Central memory CD4-positive, alpha-beta T cell (primary cell): Measurements from ENCODE around the gene ZNF787.
"Not testable (repeated sequence)": the region's sequence is repeated elsewhere in the genome, so short reads cannot be mapped to it uniquely, and the experiment has no call there.

Source experiments
- DNase-seq: peaks from one replicate; pipeline ENCODE4 v3.0.0; 2022
- total RNA-seq, 3 experiments: gene quantifications; one replicate each; lab custom pipeline; 2026; lab: John Stamatoyannopoulos, UW

Gene ZNF787
- 18.7 to 33.5 (median 33.2) reads per million in 3 experiments for total RNA-seq

DNA sequence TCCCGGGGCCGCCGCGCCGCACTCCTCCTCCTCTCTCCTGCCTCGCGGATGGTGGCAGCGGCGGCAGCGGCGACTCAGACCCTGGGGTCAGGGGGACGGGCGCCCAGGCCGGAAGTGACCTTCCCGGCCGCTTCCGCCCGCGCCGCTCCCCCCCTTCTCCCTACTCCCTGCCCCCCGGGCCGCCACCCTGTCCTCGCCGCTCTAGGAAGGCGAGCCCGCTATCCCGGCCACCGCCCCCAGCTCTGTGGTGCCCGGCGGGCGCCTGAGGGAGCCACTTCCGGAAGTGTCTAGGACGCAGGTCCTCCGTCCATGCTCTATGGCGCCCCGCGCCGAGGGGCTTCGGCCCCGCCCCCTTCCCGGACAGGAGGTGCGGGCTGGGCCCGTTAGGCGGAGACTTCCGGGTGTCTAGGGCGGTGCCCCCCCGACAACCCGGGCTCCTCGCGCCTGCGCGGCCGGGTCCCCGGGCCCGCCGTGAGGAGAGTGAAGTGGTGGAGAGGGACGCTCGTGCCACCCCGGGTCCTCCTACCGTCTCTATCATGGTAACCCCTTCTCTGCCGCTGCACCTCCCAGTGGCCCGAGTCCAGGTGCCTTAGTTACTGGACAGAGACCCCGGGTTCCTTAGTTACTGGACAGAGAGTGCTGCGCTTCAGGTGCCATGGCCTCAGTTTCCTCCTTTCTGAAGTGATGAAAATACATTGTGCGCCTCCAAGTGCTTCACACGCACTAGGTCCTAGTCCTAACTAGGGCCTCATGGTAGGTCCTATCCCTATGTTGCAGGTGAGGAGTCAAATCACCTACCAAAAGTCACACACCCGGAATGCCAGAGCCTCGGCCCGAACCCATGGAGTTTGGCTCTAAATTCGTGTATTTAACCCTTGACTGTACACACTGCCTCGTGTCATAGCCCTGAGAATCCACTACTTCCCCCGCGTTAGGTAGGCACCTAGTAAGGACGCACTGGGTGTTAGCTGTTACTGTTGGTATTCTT lies at the start of gene ZNF787:
Gene ZNF787 (minus strand): TSS at position 116 of the 988 bp plus-strand sequence. CDS start 18,078 bp downstream, outside the sequence.
- peak; percentile 97 for DNase-seq

DNA sequence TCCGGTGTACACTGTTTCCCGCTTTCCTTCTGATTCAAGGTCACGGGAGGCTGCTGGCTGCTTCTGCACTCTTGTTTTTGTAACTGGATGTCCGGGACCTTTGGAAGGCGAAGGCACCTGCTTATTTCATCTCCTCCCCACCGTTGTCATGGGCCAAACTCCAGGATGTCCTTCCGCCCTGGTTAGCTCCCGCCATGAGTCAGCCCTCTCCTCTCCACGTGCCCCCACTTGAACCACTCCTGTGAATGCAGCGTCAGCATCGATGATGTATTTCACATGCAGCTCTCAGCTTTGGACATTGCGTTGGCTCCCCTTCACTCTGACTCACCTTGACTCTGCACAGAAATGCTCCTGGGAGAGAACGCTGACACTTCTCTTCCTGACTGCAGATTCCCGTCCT lies 49.2 kb upstream of the ZNF787 start:
- DNase-seq: no peak

DNA sequence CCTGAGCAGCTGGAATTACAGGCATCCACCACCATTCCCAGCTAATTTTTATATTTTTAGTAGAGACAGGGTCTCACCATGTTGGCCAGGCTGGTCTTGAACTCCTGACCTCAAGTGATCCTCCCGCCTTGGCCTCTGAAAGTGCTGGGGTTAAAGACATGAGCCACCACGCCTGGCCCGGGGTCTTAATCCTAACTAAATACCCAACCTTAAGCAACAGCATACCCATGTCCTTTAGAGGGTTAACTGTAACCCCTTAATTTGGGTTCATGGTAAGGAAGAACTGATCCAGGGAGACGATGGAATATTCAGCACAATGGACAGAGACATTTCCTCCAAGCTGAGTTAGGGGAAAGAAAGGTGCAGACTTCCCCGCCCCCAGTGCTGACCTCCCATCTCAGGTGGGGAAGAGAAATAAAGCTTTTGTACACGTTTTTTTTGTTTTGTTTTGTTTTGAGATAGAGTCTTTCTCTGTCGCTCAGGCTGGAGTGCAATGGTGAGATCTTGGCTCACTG lies 46.0 kb upstream of the ZNF787 start:
- no peak for DNase-seq

DNA sequence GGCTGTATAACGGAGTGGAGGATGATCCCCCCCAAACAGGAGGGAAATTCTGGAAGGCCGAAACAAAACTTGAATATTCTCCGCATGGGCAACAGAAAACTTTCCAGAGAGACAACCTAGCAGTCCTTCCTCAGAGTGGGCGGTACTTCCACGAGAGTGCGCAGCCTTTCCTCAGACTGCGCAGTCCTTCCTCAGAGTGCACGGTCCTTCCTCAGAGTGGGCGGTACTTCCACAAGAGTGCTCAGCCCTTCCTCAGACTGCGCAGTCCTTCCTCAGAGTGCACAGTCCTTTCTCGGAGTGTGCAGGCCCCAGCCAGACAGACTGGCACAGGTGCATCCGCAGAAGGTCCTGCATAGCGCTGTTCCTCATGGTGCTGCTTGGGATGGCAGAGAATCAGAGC lies 42.0 kb upstream of the ZNF787 start:
- no peak for DNase-seq

DNA sequence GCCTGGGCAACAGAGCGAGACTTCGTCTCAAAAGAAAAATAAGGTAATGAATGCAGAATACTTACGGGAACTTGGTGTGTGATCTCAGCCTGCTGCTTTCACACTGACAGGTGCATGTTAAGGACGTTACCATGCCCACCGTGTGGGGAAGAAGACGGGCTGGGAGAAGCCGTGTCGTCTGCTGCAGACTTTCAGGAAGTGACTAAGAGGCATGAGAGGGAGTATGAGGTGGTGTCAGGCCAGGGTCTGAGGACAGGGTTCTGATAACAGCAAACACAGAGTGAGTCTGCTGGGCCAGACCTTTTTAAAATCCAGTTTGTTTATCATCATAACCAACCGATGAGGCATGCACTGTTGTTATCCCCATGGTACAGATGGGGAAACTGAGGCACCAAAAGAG lies 41.2 kb upstream of the ZNF787 start:
- DNase-seq: no peak

DNA sequence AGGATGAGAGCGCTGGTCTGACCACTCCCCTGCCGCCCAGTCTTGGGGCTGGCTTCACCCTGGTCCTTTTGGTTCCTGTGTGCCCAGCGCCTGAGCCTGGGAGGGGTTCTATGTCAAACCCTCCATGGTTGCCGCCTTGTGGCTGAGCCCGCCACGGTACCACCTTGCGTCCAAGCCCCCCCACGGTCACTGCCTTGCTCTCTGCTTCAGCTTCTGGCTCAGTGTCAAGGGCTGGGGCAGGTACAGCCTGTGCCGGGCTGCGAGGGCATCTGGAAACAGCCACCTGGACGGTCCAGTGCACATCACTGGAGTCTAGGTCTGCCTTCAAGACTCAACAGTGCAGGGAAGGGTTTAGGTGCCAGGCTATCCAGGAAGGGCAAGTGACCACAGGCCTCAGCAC lies 40.4 kb upstream of the ZNF787 start:
- DNase-seq: no peak

DNA sequence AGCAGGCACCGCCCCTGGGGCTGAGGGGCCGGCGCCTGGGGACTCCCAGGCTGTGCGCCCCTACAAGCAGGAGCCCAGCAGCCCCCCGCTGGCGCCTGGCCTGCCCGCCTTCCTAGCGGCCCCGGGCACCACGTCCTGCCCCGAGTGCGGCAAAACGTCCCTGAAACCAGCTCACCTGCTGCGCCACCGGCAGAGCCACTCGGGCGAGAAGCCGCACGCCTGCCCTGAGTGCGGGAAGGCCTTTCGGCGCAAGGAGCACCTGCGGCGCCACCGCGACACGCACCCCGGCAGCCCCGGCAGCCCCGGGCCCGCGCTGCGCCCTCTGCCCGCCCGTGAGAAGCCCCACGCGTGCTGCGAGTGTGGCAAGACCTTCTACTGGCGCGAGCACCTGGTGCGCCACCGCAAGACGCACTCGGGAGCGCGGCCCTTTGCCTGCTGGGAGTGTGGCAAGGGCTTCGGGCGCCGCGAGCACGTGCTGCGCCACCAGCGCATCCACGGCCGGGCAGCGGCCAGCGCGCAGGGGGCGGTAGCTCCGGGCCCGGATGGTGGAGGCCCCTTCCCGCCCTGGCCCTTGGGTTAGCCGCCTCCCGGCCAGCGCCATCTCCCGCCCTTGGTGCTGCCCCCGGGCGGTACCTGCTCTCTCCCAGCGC lies 38.7 kb upstream of the ZNF787 start:
- no peak for DNase-seq

DNA sequence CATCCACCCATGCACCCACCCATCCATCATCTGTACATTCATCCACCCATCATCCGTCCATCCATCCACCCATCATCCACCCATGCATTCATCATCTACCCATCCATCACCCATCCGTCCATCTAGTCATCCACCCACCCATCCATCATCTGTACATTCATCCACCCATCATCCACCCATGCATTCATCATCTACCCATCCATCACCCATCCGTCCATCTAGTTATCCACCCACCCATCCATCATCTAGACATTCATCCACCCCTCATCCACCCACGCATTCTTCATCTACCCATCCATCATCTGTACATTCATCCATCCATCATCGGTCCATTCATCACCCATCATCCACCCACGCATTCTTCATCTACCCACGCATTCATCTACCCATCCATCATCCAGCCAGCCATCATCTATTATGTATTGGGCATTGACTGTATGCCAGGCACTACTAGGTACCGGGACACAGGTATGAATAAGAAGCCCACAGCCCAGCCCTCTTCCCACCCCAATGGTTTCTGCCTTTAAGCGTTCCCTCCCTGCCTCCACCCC lies 38.0 kb upstream of the ZNF787 start:
- no peak for DNase-seq

DNA sequence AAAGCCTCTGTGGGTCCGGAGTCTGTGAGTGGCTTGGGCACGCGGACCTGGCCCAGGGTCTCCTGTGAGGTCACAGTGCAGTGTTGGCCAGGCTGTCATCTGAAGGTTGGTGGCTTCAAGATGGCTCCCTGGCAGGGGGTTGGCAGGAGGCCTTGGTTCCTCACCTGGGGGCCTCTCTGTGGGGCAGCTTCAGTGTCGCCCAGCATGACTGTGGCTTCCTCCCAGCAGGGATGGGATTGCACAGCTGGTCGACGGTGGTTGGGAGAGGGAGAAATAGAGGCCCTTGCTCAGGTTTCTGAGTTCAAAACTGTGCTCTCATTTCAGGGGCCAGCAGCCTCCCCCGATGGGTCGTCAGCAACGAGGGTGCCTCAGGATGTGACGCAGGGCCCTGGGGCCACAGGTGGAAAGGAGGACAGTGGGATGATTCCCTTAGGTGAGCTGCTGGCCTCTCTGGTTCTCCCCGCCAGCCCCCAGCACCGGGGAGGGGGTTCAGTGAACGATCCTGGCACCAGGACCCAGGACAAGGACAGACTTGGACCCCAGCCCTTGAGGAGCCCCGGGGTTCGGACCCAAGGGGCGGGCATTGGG lies 37.2 kb upstream of the ZNF787 start:
- DNase-seq: no peak

DNA sequence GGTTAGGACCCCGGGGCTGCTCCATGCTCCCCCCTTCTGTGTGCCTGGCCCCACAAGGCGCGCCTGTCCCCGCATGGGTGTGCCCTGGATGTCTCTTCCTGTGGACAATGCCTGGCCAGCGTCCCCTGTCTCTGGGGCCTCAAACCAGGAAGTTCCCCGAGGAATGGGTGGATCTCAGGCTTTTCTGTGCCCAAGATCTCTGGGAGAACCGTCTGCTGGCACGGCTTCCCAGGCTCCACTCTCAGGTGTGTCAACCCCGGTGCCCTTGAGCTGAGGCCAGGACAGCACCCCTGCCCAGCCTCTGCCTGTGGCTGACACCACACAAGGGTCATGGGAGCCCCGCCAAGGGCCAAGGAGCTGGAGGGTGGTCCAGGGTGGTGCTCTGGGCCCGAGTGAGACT lies 35.7 kb upstream of the ZNF787 start:
- no peak for DNase-seq

DNA sequence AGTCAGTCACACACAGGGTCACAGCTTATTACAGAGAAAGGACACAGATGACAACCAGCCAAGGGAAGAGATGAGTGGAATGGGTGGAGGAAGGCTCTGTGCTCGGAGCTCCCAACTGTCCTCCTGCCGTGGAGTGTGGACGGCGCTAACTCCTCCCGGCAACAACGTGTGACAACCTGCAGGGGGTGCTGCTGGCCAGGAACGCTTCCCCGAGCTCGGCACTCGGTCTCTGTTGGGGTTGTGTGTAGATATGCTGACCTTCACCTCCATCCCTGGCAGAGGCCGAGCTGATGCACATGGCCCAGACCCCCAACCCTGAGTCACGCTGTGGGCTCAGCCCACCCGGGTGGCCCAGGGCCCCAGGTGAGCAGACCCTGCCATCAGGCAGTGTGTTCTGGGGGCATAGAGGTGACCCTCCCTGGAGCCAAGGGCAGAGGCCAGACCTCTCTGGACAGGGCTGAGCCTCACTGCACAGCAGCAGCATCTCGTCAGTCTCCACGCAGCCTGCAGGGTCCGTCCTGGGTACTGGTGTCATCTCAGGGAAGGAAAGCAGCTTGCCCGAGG lies 34.1 kb upstream of the ZNF787 start:
- DNase-seq: no peak

DNA sequence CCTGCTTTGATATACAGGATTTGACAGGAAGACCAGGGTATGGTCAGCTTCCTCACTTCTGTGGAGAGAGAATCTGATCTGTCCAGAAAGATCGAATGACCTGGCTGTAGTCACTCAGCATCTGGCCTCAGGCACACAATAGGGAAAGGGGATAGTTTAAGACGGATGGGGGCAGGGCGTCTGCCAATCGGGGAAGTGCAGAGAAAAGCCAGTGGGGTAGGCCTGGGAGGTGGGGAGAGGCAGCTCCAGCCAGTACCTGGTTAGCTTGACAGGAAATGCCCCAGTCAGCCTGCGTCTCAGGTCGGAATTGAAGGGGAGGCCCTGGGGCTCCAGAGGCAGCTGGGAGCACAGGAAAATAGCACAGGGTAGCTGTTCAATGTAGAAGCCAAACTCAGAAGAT lies 32.4 kb upstream of the ZNF787 start:
- no peak for DNase-seq

DNA sequence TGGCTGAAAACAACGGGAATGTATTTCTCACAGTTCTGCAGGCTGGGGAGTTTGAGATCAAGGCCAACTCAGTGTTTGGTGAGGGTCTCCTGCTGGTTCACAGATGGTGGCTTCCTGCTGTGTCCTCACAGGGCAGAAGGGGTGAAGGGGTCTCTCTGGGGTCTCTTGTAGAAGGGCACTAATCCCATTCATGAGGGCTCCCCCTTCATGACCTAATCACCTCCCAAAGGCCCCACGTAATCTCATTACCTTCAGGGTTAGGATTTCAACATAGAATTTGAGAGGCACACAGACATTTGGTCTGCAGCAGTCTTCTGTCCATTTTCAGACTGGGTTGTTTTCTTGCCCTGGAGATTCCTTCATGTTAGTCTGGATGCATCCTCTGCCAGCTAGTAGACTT lies 31.5 kb upstream of the ZNF787 start:
- no peak for DNase-seq

DNA sequence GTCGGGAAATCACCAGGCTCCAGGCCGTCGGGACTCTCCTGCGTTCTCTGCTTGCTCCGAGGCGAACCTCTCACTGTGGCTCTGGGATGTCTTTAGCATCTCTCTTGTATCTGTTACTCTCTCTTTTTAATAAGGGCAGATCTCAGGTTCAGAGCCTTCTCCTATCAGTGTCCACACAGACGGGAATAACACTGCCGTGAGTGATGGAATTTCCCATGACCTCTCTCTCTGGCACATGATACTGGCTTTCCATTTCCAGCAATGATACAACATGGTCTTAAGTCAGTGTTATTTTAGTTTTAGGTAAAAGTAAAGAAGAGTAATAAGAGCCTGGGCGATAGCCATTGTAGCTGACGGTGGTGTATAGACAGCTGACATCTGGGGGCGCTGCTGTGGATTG lies 29.3 kb upstream of the ZNF787 start:
- no peak for DNase-seq

DNA sequence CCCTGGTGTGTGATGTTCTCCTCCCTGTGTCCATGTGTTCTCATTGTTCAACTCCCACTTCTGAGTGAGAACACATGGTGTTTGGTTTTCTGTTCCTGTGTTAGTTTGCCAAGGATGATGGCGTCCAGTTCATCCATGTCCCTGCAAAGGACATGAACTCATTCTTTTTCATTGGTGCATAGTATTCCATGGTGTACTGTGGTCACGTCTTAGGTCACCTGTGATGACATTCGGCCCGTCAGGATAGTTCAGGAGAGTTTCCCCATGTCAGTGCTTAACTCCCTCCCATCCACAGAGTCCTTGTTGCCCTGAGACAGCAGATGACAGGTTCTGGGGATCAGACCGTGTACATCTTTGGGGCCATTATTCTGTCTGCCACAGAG lies 28.6 kb upstream of the ZNF787 start:
- no peak for DNase-seq

DNA sequence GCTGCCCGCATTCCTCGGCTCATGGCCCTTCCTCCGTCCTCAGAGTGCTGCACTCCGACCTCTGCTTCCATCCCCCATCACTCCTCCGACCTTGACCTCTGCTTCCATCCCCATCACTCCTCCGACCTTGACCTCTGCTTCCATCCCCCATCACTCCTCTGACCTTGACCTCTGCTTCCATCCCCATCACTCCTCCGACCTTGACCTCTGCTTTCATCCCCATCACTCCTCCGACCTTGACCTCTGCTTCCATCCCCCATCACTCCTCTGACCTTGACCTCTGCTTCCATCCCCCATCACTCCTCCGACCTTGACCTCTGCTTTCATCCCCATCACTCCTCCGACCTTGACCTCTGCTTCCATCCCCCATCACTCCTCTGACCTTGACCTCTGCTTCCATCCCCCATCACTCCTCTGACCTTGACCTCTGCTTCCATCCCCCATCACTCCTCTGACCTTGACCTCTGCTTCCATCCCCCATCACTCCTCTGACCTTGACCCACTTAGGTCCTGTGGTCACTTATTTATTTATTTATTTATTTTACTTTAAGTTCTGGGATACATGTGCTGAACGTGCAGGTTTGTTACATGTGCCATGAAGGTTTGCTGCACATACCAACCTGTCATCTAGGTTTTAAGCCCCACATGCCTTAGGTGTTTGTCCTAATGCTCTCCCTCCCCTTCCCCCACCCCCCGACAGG lies 28.0 kb upstream of the ZNF787 start:
- not testable (repeated sequence) for DNase-seq

DNA sequence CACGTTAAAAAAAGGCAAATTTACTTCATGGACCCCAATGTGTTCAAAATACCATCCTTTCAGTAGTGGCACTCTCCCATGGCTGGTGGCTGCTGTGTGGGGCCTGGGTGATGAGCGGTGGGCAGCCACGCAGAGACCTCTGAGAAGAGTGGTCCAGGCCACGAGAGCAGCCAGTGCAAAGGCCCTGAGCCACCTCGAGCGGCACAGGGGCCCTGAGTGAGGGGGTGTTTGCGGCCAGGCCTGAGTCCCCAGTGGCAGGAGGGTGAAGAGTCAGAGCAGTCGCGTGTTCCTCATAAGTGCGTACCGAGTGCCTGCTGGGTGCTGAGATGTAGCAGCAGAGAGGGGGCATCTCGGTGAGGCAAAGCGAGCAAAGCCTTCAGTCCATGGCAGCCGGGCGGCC lies 27.0 kb upstream of the ZNF787 start:
- DNase-seq: no peak

DNA sequence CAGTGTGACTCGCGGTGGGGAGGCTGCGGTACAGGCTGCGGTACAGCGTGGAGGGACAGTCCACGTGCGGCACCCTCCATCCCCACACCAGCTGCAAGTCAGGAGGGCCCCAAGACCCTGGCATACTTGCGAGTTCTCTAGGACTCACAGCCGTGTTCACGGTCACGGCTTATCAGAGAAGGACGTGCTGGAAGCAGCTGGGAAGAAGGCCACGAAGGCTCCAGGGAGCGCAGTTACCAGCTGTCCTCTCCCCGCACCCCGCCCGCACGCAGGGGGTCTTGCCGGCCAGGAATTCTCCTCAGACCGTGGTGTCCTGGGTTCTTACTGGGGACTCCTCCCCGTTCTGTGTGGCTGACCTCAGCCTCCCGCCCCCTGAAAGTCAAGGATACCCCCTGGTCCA lies 26.2 kb upstream of the ZNF787 start:
- DNase-seq: no peak

DNA sequence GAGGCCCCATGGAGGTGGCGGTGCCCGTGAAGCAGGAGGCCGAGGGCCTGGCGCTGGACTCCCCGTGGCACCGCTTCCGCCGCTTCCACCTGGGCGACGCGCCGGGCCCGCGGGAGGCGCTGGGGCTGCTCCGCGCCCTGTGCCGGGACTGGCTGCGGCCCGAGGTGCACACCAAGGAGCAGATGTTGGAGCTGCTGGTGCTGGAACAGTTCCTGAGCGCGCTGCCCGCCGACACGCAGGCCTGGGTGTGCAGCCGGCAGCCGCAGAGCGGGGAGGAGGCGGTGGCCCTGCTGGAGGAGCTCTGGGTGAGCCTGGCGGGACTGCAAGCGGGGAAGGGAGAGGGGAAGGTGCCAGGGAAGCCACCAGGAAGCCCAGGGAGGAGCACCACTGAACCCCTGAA lies 25.8 kb upstream of the ZNF787 start:
- no peak for DNase-seq

DNA sequence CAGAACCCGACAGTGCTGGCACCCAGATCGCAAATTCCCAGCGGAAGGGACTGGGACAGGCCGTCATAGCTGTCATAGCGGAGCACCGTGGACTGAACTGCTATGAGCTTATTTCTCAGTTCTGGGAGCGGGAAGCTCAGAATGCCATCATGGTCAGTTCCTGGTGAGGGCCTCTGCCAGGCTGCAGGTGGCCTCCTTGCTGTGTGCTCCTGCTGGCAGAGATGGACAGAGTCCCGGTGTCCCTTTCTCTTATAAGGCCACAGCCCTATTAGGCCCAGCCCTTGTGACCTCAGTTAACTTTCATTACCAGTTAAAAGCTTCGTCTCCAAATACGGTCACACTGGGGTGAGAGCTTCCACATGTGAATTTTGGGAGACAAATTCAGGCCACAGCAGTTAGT lies 24.6 kb upstream of the ZNF787 start:
- no peak for DNase-seq

DNA sequence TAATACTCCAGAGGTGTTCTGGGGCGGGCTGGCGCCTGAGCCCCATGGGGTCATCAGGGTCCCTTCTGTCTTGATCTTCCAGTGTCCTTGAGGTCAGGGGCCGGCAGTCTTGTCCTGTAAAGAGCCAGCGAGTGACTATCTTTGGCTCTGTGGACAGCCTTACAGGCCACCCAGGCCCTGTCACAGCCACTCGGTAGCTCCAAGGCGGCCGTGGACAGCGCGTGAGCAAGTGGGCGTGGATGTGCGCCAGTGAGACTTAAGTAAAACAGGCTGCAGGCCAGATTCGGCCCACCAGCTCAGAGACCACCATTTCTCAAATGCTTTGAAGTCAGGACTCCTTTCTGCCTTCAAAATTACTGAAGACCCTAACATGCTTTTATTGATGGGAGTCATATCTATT lies 23.7 kb upstream of the ZNF787 start:
- no peak for DNase-seq

DNA sequence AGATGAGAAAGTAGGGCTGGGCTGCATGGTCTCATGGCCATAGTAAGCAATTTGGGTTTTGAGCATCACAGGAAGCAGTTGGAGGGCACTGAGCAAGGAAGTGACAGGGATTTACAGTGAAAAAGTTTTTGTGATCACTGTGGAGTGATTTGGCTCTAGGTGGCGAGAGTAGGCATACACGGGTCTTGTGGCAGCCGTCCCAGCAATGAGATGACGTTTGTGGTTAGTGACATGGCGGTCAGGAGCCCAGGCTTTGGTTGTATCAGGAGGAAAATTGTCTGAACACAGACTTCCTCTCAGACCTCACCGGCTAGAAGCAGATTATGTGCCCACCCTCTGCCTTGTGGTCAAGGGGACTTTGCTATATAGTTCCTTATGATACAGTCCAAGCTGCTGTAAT lies 23.3 kb upstream of the ZNF787 start:
- no peak for DNase-seq
